H1 (cell line): Measurements from ENCODE around the gene ANKS1B. TPM values are rescaled to one million over a fixed set of nuclear protein-coding genes. Genes with fewer than 3 reads are reported as not detected.

Experiments used
- CTCF ChIA-PET: fragments of 300-600 bp; sonication (Branson Sonifier 250); formaldehyde crosslinking; loops from one replicate; lab custom pipeline; 2021; ENCODE audit not compliant: partially characterized antibody; lab: Charles Lee
- POLR2A ChIA-PET: fragments of 300-600 bp; sonication (Branson Sonifier 250); formaldehyde crosslinking; loops from one replicate; lab custom pipeline; 2021; ENCODE audit warnings: inconsistent platforms; ENCODE audit not compliant: partially characterized antibody; lab: Charles Lee
- DNase-seq, 2 experiments: peaks; one replicate each; pipeline versions ENCODE4 v3.0.0 to v3.0.0-alpha.2; 2010 to 2022; ENCODE audit warnings: low spot score in 2 of 2, low read depth in 1 of 2, mixed read lengths in 1 of 2
- FAIRE-seq: peaks from 2 replicates; lab custom pipeline; 2011; peaks lifted over from hg19 to GRCh38; lab: Jason Lieb, UNC
- H2AFZ ChIP-seq: 2 replicates; pipeline ENCODE4 v1.8.1; 2012; ENCODE audit warnings: low read length, inconsistent platforms
- H2AK5ac ChIP-seq: 2 replicates; pipeline ENCODE4 v1.6.1; 2013; ENCODE audit warnings: low read depth, low read length
- H2BK120ac ChIP-seq: replicated peaks from 2 replicates; pipeline ENCODE3; 2013; ENCODE audit warnings: low read depth, low read length, inconsistent platforms
- H2BK12ac ChIP-seq: 2 replicates; pipeline ENCODE4 v1.6.1; 2013; ENCODE audit warnings: low read depth, low read length
- H2BK15ac ChIP-seq: 2 replicates; pipeline ENCODE4 v1.6.1; 2013; ENCODE audit warnings: low read length
- H2BK20ac ChIP-seq: 2 replicates; pipeline ENCODE4 v1.6.1; 2013; ENCODE audit warnings: low read length
- H2BK5ac ChIP-seq: 2 replicates; pipeline ENCODE4 v1.6.1; 2013; ENCODE audit warnings: low read depth, low read length
- H3K14ac ChIP-seq: 2 replicates; pipeline ENCODE4 v1.6.1; 2013; ENCODE audit warnings: inconsistent platforms; ENCODE audit not compliant: insufficient read length
- H3K18ac ChIP-seq: 2 replicates; pipeline ENCODE4 v1.6.1; 2013; ENCODE audit warnings: low read length; ENCODE audit errors: extremely low read depth
- H3K23ac ChIP-seq: 2 replicates; pipeline ENCODE4 v1.6.1; 2013; ENCODE audit warnings: inconsistent platforms; ENCODE audit not compliant: insufficient read length
- H3K23me2 ChIP-seq: 2 replicates; pipeline ENCODE4 v1.6.1; 2013; ENCODE audit warnings: low read depth, low read length
- H3K27ac ChIP-seq: 2 replicates; pipeline ENCODE4 v1.6.1; 2011; ENCODE audit warnings: low read depth, low read length, inconsistent platforms
- H3K27me3 ChIP-seq, 4 experiments: replicated peaks in 1 of 4; 1 replicate in 1 of 4; 2 replicates in 3 of 4; pipeline versions ENCODE4 v1.6.1 to v1.8.1; 2011 to 2013; ENCODE audit warnings: low read length in 3 of 4, mild to moderate bottlenecking in 3 of 4, inconsistent platforms in 2 of 4, mixed read lengths in 2 of 4, moderate library complexity in 1 of 4; ENCODE audit not compliant: control insufficient read depth in 3 of 4, insufficient read depth in 3 of 4; ENCODE audit errors: extremely low read depth in 1 of 4
- H3K36me3 ChIP-seq, 4 experiments: 2 replicates each; pipeline versions ENCODE4 v1.6.1 to v1.8.1; 2011 to 2013; ENCODE audit warnings: mild to moderate bottlenecking in 4 of 4, low read length in 3 of 4, moderate library complexity in 2 of 4, control low read depth in 1 of 4, inconsistent platforms in 1 of 4; ENCODE audit not compliant: insufficient read depth in 4 of 4, control insufficient read depth in 2 of 4
- H3K4ac ChIP-seq: replicated peaks from 2 replicates; pipeline ENCODE3; 2013; ENCODE audit warnings: low read length, low read depth, mixed read lengths, inconsistent platforms; ENCODE audit not compliant: insufficient read length
- H3K4me1 ChIP-seq, 4 experiments: replicated peaks in 1 of 4; 1 replicate in 1 of 4; 2 replicates in 3 of 4; pipeline versions ENCODE4 v1.6.1 to v1.8.1; 2011 to 2013; ENCODE audit warnings: low read length in 3 of 4, inconsistent platforms in 2 of 4, mixed read lengths in 1 of 4; ENCODE audit not compliant: insufficient read depth in 4 of 4, control insufficient read depth in 3 of 4
- H3K4me2 ChIP-seq, 2 experiments: 2 replicates each; pipeline versions ENCODE4 v1.6.1 to v1.8.1; 2011 to 2013; ENCODE audit warnings: low read depth in 2 of 2, low read length in 2 of 2, control low read depth in 1 of 2, inconsistent platforms in 1 of 2, mild to moderate bottlenecking in 1 of 2; ENCODE audit not compliant: insufficient read depth in 1 of 2
- H3K4me3 ChIP-seq, 4 experiments: fragments of 200-600, 300-600 bp in 1 of 4; sonication (generic), shearing (Covaris generic), sonication (Bioruptor Twin) in 1 of 4; 2 replicates each; pipeline versions ENCODE4 v1.5.1 to v1.8.1; 2011 to 2016; ENCODE audit warnings: low read length in 4 of 4, low read depth in 3 of 4, control low read depth in 2 of 4, inconsistent platforms in 2 of 4, mild to moderate bottlenecking in 2 of 4, mixed read lengths in 1 of 4, moderate library complexity in 1 of 4; ENCODE audit not compliant: insufficient read depth in 2 of 4; ENCODE audit errors: extremely low read depth in 1 of 4
- H3K56ac ChIP-seq: replicated peaks from 2 replicates; pipeline ENCODE3; 2013; ENCODE audit warnings: low read depth, mild to moderate bottlenecking, mixed read lengths, low read length, inconsistent platforms; ENCODE audit not compliant: insufficient read length
- H3K79me1 ChIP-seq: 2 replicates; pipeline ENCODE4 v1.6.1; 2013; ENCODE audit warnings: low read depth, low read length, control low read depth
- H3K79me2 ChIP-seq, 2 experiments: 2 replicates each; pipeline versions ENCODE4 v1.6.1 to v1.8.1; 2012 to 2013; ENCODE audit warnings: low read length in 2 of 2, mild to moderate bottlenecking in 2 of 2, inconsistent platforms in 1 of 2; ENCODE audit not compliant: insufficient read depth in 2 of 2, control insufficient read depth in 1 of 2
- H3K9ac ChIP-seq, 4 experiments: replicated peaks in 1 of 4; 1 replicate in 1 of 4; 2 replicates in 3 of 4; pipeline versions ENCODE4 v1.6.1 to v1.8.1; 2011 to 2013; ENCODE audit warnings: low read depth in 3 of 4, low read length in 3 of 4, control low read depth in 2 of 4, mild to moderate bottlenecking in 2 of 4, moderate library complexity in 2 of 4, inconsistent platforms in 1 of 4; ENCODE audit errors: extremely low read depth in 1 of 4
- H3K9me3 ChIP-seq, 2 experiments: 2 replicates each; pipeline versions ENCODE4 v1.6.1 to v1.8.1; 2012 to 2013; ENCODE audit warnings: mild to moderate bottlenecking in 2 of 2, moderate library complexity in 2 of 2, control low read depth in 1 of 2, inconsistent platforms in 1 of 2, low read depth in 1 of 2, low read length in 1 of 2, mixed read lengths in 1 of 2; ENCODE audit not compliant: insufficient read depth in 2 of 2
- H4K20me1 ChIP-seq, 2 experiments: replicated peaks in 1 of 2; 2 replicates each; pipeline versions ENCODE3 to v1.8.1; 2011 to 2013; ENCODE audit warnings: inconsistent platforms in 2 of 2, low read length in 2 of 2, mild to moderate bottlenecking in 1 of 2; ENCODE audit not compliant: insufficient read depth in 2 of 2, control insufficient read depth in 1 of 2
- H4K5ac ChIP-seq: 2 replicates; pipeline ENCODE4 v1.6.1; 2013; ENCODE audit warnings: low read length, low read depth, mixed read lengths, inconsistent platforms; ENCODE audit not compliant: insufficient read length
- H4K8ac ChIP-seq: 2 replicates; pipeline ENCODE4 v1.8.0; 2013; ENCODE audit warnings: mild to moderate bottlenecking, moderate library complexity, low read length, inconsistent platforms; ENCODE audit not compliant: insufficient read depth; ENCODE audit errors: extremely low read depth
- H4K91ac ChIP-seq: replicated peaks from 2 replicates; pipeline ENCODE3; 2013; ENCODE audit warnings: low read length, mixed read lengths, inconsistent platforms; ENCODE audit not compliant: insufficient read length
- ATF3 ChIP-seq: IDR thresholded peaks from 2 replicates; pipeline ENCODE4 v1.6.1; 2011; ENCODE audit warnings: low read depth, mild to moderate bottlenecking, low read length; ENCODE audit not compliant: insufficient read depth
- BCL11A ChIP-seq, 2 experiments: IDR thresholded peaks; one replicate each; pipeline ENCODE4 v1.6.1; 2011; ENCODE audit warnings: low read depth in 2 of 2, low read length in 2 of 2, mild to moderate bottlenecking in 2 of 2
- CEBPB ChIP-seq: IDR thresholded peaks from 2 replicates; pipeline ENCODE4 v1.6.1; 2012; ENCODE audit warnings: low read depth, low read length
- GTF2F1 ChIP-seq: IDR thresholded peaks from 2 replicates; pipeline ENCODE4 v1.6.1; 2012; ENCODE audit warnings: low read depth, low read length, improper control_type of control experiment, borderline replicate concordance
- polyA plus RNA-seq, 7 experiments: library from polyadenylated mRNA; depleted of rRNA in 3 of 7; stranded (reverse) in 5 of 7; unstranded in 2 of 7; fragments of >200 nt in 5 of 7; fragments of 200-250 nt in 2 of 7; gene quantifications; 1 replicate in 5 of 7; 2 replicates in 1 of 7; 4 replicates in 1 of 7; pipeline versions ENCODE4 v1.2.1 to v1.2.3, GENCODE V29; 2011 to 2013; ENCODE audit warnings: missing spikeins in 2 of 7, mixed read lengths in 2 of 7
- total RNA-seq: library from RNA; stranded (reverse); fragmentation: NEBNext Ultra II Directional; extraction: Animal tissue kit (Norgen Biotek cat#: 25700); gene quantifications from 2 replicates; pipeline ENCODE4 v1.2.1, GENCODE V29; 2021
- TF ChIP-seq, protein P1 (sequence below), 3 experiments: IDR thresholded peaks; 1 replicate in 2 of 3; 2 replicates in 1 of 3; pipeline versions ENCODE4 v1.5.1 to v1.6.1; 2011; ENCODE audit warnings: low read length in 3 of 3, mild to moderate bottlenecking in 3 of 3, inconsistent platforms in 2 of 3, low read depth in 1 of 3, moderate library complexity in 1 of 3; ENCODE audit not compliant: insufficient read depth in 1 of 3; ENCODE audit errors: control extremely low read depth in 1 of 3
- TF ChIP-seq, protein P2 (sequence below): IDR thresholded peaks from 2 replicates; pipeline ENCODE4 v1.6.1; 2011; ENCODE audit warnings: low read length, improper control_type of control experiment
- TF ChIP-seq, protein P3 (sequence below): IDR thresholded peaks from 2 replicates; pipeline ENCODE4 v1.6.1; 2012; ENCODE audit warnings: inconsistent platforms

The ANKS1B gene
- total and polyA plus RNA-seq, 2 of the 8 experiments (the other 6 are each of a cell fraction or from before 2014, with no cell fraction given) = 2.7 to 6.1 TPM

- H3K27ac ChIP-seq = no peak overlapping the region
- H3K27me3 ChIP-seq = peaks cover 0 to 1% (median 0%) of the 10 kb centered on the region in 4 experiments; a peak in 1 of 7 replicates
- H3K79me1 ChIP-seq = no peaks in the 10 kb centered on the region
- H4K5ac ChIP-seq = no peak overlapping the region
- H3K36me3 ChIP-seq = no peaks in the 10 kb centered on the region
- ChIA-PET POLR2A (no interaction called here), CTCF (no interaction called here)
- no peak overlapping the region for H3K4me2 ChIP-seq
- no peaks in the 10 kb centered on the region for H4K20me1 ChIP-seq
- H3K4me3 ChIP-seq = no peak overlapping the region
- H3K14ac ChIP-seq = no peak overlapping the region
- H2BK15ac ChIP-seq = no peak overlapping the region
- no peak for FAIRE-seq
- H3K18ac ChIP-seq = no peak overlapping the region
- no peaks in the 10 kb centered on the region for H3K9me3 ChIP-seq
- no peak overlapping the region for H3K56ac ChIP-seq
- no peak overlapping the region for H3K4ac ChIP-seq
- no peak overlapping the region for H3K9ac ChIP-seq
- no peak overlapping the region for H2AK5ac ChIP-seq
- no peak overlapping the region for H2BK120ac ChIP-seq
- no peak overlapping the region for H2AFZ ChIP-seq
- no peaks in the 10 kb centered on the region for H3K79me2 ChIP-seq
- H4K8ac ChIP-seq = no peak overlapping the region
- H4K91ac ChIP-seq = no peak overlapping the region
- H3K4me1 ChIP-seq = no peaks in the 10 kb centered on the region
- H3K23ac ChIP-seq = no peak overlapping the region
- no peak overlapping the region for H2BK20ac ChIP-seq
- no peak overlapping the region for H2BK12ac ChIP-seq
- H2BK5ac ChIP-seq = no peak overlapping the region
- no peak for TF ChIP-seq ATF3
- no peak for TF ChIP-seq GTF2F1
- no peak for TF ChIP-seq CEBPB
- TF ChIP-seq BCL11A (IDR thresholded peaks at IDR 0.05; ENCODE audit: low read depth in 2 of 2, low read length in 2 of 2) = no peak
- TF ChIP-seq, protein P1, sequence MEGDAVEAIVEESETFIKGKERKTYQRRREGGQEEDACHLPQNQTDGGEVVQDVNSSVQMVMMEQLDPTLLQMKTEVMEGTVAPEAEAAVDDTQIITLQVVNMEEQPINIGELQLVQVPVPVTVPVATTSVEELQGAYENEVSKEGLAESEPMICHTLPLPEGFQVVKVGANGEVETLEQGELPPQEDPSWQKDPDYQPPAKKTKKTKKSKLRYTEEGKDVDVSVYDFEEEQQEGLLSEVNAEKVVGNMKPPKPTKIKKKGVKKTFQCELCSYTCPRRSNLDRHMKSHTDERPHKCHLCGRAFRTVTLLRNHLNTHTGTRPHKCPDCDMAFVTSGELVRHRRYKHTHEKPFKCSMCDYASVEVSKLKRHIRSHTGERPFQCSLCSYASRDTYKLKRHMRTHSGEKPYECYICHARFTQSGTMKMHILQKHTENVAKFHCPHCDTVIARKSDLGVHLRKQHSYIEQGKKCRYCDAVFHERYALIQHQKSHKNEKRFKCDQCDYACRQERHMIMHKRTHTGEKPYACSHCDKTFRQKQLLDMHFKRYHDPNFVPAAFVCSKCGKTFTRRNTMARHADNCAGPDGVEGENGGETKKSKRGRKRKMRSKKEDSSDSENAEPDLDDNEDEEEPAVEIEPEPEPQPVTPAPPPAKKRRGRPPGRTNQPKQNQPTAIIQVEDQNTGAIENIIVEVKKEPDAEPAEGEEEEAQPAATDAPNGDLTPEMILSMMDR (IDR thresholded peaks at IDR 0.05; ENCODE audit: control extremely low read depth in 1 of 3, insufficient read depth in 1 of 3, low read depth in 1 of 3, low read length in 3 of 3) = no peak
- TF ChIP-seq, protein P2, sequence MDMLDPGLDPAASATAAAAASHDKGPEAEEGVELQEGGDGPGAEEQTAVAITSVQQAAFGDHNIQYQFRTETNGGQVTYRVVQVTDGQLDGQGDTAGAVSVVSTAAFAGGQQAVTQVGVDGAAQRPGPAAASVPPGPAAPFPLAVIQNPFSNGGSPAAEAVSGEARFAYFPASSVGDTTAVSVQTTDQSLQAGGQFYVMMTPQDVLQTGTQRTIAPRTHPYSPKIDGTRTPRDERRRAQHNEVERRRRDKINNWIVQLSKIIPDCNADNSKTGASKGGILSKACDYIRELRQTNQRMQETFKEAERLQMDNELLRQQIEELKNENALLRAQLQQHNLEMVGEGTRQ = no peak
- TF ChIP-seq, protein P3, sequence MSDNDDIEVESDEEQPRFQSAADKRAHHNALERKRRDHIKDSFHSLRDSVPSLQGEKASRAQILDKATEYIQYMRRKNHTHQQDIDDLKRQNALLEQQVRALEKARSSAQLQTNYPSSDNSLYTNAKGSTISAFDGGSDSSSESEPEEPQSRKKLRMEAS = no peak
- H3K23me2 ChIP-seq = no peaks in the 10 kb centered on the region
- DNase-seq = no peak
Observed at GRCh38 chr12:99712281-99712680, 272.5 kb downstream of the ANKS1B start.
